WTC11 (cell line): ENCODE measurements around the gene TNFAIP3. TPM values are rescaled to one million over a fixed set of nuclear protein-coding genes. Genes with fewer than 3 reads are reported as not detected.

ENCODE experiments used
- FOXP1 ChIP-seq: sonication (generic); formaldehyde crosslinking; IDR thresholded peaks from 2 replicates; pipeline ENCODE4 v1.8.0; 2022; ENCODE audit warnings: missing genetic modification reagents, mild to moderate bottlenecking, moderate library complexity, borderline replicate concordance
- GABPB1 ChIP-seq: sonication (generic); formaldehyde crosslinking; IDR thresholded peaks from 2 replicates; pipeline ENCODE4 v1.8.1; 2023; ENCODE audit warnings: mild to moderate bottlenecking, missing genetic modification reagents
- GTF2I ChIP-seq: fragments of 250-450 bp; sonication (Bioruptor Pico); conservative IDR thresholded peaks from 2 replicates; pipeline ENCODE4 v1.4.0; 2021; ENCODE audit warnings: mild to moderate bottlenecking
- MXD4 ChIP-seq: fragments of 250-450 bp; sonication (Bioruptor Pico); IDR thresholded peaks from 2 replicates; pipeline ENCODE4 v1.8.0; 2021; ENCODE audit warnings: mild to moderate bottlenecking, moderate library complexity, borderline replicate concordance
- total RNA-seq: library from RNA; stranded (reverse); gene quantifications from 3 replicates; pipeline ENCODE4 v1.2.3, GENCODE V29; 2021
- TF ChIP-seq, protein P1 (sequence below): sonication (generic); formaldehyde crosslinking; IDR thresholded peaks from 2 replicates; pipeline ENCODE4 v1.8.0; 2023; ENCODE audit warnings: missing genetic modification reagents, mild to moderate bottlenecking, borderline replicate concordance
- TF ChIP-seq, protein P2 (sequence below): fragments of 250-450 bp; sonication (Bioruptor Pico); IDR thresholded peaks from 2 replicates; pipeline ENCODE4 v1.8.0; 2021; ENCODE audit warnings: mild to moderate bottlenecking
- TF ChIP-seq, protein P3 (sequence below): fragments of 250-450 bp; sonication (Bioruptor Pico); conservative IDR thresholded peaks from 2 replicates; pipeline ENCODE4 v1.9.0; 2021; ENCODE audit warnings: mild to moderate bottlenecking
- TF ChIP-seq, protein P4 (sequence below): sonication (generic); formaldehyde crosslinking; conservative IDR thresholded peaks from 2 replicates; pipeline ENCODE4 v1.8.1; 2023; ENCODE audit warnings: mild to moderate bottlenecking, low read depth, missing genetic modification reagents, moderate library complexity
- TF ChIP-seq, protein P5 (sequence below): sonication (generic); formaldehyde crosslinking; IDR thresholded peaks from 2 replicates; pipeline ENCODE4 v1.8.1; 2023; ENCODE audit warnings: mild to moderate bottlenecking, missing genetic modification reagents, borderline replicate concordance
- TF ChIP-seq, protein P6 (sequence below): sonication (generic); formaldehyde crosslinking; IDR thresholded peaks from 2 replicates; pipeline ENCODE4 v1.8.0; 2023; ENCODE audit warnings: mild to moderate bottlenecking, missing genetic modification reagents

TNFAIP3 gene
- total RNA-seq, 1 experiment from 2014 or later, result 4.2 TPM

DNA sequence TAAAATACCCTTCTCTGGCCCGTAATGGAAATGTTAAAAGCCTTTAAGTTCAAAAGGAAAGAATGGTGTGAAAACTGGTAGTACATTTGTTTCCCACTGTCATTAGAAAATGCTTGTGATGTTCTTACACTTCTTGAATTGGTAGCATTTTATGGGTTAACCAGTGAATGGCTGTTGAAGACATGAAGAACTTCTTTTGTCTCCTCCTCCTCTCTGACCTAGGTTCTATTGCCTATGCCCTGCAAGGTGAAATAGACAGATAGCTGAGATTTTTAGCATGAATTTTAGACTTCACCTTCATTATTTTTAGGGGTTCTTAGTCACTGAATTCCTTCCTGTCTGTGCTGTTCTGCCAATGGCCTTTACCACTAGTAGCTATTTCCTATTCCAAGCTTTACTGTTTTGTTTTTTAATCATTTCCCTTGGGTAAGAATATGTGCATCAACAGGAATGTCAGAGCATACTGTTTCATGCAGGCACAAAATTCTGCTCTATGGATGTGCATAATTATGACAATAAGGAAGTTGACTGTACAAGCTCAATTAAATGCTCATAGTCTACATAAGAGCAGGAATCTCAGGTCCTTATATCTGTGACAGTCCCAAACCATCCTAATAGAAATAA is 4.9 kb downstream of the TNFAIP3 start (continued):
- TF ChIP-seq, protein P1, sequence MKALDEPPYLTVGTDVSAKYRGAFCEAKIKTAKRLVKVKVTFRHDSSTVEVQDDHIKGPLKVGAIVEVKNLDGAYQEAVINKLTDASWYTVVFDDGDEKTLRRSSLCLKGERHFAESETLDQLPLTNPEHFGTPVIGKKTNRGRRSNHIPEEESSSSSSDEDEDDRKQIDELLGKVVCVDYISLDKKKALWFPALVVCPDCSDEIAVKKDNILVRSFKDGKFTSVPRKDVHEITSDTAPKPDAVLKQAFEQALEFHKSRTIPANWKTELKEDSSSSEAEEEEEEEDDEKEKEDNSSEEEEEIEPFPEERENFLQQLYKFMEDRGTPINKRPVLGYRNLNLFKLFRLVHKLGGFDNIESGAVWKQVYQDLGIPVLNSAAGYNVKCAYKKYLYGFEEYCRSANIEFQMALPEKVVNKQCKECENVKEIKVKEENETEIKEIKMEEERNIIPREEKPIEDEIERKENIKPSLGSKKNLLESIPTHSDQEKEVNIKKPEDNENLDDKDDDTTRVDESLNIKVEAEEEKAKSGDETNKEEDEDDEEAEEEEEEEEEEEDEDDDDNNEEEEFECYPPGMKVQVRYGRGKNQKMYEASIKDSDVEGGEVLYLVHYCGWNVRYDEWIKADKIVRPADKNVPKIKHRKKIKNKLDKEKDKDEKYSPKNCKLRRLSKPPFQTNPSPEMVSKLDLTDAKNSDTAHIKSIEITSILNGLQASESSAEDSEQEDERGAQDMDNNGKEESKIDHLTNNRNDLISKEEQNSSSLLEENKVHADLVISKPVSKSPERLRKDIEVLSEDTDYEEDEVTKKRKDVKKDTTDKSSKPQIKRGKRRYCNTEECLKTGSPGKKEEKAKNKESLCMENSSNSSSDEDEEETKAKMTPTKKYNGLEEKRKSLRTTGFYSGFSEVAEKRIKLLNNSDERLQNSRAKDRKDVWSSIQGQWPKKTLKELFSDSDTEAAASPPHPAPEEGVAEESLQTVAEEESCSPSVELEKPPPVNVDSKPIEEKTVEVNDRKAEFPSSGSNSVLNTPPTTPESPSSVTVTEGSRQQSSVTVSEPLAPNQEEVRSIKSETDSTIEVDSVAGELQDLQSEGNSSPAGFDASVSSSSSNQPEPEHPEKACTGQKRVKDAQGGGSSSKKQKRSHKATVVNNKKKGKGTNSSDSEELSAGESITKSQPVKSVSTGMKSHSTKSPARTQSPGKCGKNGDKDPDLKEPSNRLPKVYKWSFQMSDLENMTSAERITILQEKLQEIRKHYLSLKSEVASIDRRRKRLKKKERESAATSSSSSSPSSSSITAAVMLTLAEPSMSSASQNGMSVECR (CRISPR knock-in tag), result no peak
- TF ChIP-seq, protein P2, sequence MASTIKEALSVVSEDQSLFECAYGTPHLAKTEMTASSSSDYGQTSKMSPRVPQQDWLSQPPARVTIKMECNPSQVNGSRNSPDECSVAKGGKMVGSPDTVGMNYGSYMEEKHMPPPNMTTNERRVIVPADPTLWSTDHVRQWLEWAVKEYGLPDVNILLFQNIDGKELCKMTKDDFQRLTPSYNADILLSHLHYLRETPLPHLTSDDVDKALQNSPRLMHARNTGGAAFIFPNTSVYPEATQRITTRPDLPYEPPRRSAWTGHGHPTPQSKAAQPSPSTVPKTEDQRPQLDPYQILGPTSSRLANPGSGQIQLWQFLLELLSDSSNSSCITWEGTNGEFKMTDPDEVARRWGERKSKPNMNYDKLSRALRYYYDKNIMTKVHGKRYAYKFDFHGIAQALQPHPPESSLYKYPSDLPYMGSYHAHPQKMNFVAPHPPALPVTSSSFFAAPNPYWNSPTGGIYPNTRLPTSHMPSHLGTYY (CRISPR knock-in tag), result no peak
- TF ChIP-seq MXD4 (CRISPR knock-in tag) (no peak), FOXP1 (CRISPR knock-in tag) (no peak), GABPB1 (CRISPR knock-in tag) (no peak), GTF2I (CRISPR knock-in tag) (no peak)
- TF ChIP-seq, protein P3, sequence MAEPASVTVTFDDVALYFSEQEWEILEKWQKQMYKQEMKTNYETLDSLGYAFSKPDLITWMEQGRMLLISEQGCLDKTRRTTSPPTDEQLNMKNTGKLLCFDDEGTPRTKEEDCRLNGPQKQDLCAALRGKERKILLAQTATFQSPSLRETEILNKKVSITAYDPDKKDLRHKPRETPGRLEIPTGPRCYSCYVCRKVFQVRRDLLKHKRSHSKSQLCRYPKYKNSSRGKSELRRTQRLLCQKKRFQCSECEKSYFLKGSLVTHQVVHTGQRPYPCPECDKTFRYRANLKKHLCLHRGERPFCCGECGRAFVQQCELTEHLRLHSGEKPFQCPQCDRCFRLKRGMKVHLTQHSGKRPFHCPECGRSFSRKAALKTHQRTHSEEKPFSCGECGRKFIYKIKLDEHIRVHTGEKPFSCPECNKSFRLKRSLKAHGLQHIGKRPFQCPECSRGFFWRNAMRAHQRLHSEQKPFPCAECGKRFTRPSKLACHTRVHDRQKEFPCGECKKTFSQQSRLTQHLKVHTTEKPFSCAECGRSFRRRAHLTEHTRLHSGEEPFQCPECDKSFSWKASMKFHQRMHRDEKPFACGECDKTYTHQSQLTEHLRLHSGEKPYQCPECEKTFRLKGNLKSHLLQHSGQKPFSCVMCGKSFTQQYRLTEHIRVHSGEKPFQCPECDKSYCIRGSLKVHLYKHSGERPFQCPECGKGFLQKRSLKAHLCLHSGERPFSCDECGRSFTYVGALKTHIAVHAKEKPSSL (CRISPR knock-in tag), result no peak
- TF ChIP-seq, protein P4, sequence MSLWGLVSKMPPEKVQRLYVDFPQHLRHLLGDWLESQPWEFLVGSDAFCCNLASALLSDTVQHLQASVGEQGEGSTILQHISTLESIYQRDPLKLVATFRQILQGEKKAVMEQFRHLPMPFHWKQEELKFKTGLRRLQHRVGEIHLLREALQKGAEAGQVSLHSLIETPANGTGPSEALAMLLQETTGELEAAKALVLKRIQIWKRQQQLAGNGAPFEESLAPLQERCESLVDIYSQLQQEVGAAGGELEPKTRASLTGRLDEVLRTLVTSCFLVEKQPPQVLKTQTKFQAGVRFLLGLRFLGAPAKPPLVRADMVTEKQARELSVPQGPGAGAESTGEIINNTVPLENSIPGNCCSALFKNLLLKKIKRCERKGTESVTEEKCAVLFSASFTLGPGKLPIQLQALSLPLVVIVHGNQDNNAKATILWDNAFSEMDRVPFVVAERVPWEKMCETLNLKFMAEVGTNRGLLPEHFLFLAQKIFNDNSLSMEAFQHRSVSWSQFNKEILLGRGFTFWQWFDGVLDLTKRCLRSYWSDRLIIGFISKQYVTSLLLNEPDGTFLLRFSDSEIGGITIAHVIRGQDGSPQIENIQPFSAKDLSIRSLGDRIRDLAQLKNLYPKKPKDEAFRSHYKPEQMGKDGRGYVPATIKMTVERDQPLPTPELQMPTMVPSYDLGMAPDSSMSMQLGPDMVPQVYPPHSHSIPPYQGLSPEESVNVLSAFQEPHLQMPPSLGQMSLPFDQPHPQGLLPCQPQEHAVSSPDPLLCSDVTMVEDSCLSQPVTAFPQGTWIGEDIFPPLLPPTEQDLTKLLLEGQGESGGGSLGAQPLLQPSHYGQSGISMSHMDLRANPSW (CRISPR knock-in tag), result no peak
- TF ChIP-seq, protein P5, sequence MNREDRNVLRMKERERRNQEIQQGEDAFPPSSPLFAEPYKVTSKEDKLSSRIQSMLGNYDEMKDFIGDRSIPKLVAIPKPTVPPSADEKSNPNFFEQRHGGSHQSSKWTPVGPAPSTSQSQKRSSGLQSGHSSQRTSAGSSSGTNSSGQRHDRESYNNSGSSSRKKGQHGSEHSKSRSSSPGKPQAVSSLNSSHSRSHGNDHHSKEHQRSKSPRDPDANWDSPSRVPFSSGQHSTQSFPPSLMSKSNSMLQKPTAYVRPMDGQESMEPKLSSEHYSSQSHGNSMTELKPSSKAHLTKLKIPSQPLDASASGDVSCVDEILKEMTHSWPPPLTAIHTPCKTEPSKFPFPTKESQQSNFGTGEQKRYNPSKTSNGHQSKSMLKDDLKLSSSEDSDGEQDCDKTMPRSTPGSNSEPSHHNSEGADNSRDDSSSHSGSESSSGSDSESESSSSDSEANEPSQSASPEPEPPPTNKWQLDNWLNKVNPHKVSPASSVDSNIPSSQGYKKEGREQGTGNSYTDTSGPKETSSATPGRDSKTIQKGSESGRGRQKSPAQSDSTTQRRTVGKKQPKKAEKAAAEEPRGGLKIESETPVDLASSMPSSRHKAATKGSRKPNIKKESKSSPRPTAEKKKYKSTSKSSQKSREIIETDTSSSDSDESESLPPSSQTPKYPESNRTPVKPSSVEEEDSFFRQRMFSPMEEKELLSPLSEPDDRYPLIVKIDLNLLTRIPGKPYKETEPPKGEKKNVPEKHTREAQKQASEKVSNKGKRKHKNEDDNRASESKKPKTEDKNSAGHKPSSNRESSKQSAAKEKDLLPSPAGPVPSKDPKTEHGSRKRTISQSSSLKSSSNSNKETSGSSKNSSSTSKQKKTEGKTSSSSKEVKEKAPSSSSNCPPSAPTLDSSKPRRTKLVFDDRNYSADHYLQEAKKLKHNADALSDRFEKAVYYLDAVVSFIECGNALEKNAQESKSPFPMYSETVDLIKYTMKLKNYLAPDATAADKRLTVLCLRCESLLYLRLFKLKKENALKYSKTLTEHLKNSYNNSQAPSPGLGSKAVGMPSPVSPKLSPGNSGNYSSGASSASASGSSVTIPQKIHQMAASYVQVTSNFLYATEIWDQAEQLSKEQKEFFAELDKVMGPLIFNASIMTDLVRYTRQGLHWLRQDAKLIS, result no peak
- TF ChIP-seq, protein P6, sequence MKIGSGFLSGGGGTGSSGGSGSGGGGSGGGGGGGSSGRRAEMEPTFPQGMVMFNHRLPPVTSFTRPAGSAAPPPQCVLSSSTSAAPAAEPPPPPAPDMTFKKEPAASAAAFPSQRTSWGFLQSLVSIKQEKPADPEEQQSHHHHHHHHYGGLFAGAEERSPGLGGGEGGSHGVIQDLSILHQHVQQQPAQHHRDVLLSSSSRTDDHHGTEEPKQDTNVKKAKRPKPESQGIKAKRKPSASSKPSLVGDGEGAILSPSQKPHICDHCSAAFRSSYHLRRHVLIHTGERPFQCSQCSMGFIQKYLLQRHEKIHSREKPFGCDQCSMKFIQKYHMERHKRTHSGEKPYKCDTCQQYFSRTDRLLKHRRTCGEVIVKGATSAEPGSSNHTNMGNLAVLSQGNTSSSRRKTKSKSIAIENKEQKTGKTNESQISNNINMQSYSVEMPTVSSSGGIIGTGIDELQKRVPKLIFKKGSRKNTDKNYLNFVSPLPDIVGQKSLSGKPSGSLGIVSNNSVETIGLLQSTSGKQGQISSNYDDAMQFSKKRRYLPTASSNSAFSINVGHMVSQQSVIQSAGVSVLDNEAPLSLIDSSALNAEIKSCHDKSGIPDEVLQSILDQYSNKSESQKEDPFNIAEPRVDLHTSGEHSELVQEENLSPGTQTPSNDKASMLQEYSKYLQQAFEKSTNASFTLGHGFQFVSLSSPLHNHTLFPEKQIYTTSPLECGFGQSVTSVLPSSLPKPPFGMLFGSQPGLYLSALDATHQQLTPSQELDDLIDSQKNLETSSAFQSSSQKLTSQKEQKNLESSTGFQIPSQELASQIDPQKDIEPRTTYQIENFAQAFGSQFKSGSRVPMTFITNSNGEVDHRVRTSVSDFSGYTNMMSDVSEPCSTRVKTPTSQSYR, result no peak
- TF ChIP-seq, all 79 proteins: peak for 0
